Endometrial microvascular endothelial cells (primary cell): ENCODE measurements around the gene MARF1. TPM values are rescaled to one million over a fixed set of nuclear protein-coding genes. Genes with fewer than 3 reads are reported as not detected.
"Not testable (repeated sequence)": the region's sequence is repeated elsewhere in the genome, so short reads cannot be mapped to it uniquely, and the experiment has no call there.

Source experiments
- in situ Hi-C: cut with HindIII; loops from 2 replicates; pipeline ENCODE4 v1.10.0; 2017; ENCODE audit warnings: low sequenced_read_pairs, low pct_unique_long_range_greater_than_20kb; ENCODE audit errors: inconsistent ontology term
- total RNA-seq: library from RNA; depleted of rRNA; stranded (reverse); fragments of >200 nt; gene quantifications from one replicate; pipeline ENCODE4 v1.2.3, GENCODE V29; 2015; ENCODE audit errors: inconsistent ontology term

Gene MARF1
- total RNA-seq, 1 donor from 2014 or later: 13.7 TPM

- in situ Hi-C loops: no loop called here
These were observed 64.1 kb downstream of the MARF1 start for GRCh38 chr16:15578824-15579223.

- in situ Hi-C loops: no loop called here
These were observed 65.7 kb downstream of the MARF1 start for GRCh38 chr16:15576960-15577958.

DNA sequence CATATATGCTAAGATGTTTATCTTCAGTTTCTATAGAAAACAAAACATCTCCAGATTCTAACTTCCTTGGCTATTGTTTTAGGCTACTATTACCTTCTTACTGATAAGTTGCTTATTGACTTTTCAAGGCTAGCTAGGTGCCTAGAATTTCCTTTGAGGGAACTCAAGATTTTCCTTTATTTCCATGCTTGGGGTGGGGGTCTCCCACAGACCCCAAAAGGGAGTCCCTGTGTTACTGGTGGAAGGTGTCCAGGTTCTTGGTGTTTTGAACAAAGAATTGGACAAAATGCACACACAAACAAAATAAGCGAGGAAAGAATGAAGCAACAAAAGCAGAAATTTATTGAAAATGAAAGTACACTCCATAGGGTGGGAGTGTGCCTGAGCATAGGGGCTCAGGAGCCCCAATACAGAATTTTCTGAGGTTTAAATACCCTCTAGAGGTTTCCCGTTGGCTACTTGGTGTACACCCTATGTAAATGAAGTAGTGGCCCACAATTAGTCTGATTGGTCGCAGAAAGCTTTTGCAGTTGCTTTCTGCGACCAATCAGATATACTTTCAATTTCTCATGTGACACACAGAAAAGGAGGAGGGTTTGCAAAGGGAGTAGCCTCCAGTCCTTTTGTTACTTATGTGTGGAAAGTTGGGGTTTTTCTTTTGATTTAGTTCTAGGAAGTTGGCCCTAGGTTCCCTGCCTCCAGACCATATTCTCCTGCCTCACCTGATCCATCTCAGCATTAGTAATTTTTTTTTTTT, 67.5 kb downstream of the MARF1 start:
- in situ Hi-C loops: no loop called here

GRCh38 chr16:15574614-15574948, 68.4 kb downstream of the MARF1 start:
- in situ Hi-C loops: no loop called here

- in situ Hi-C loops: not testable (repeated sequence)
These were observed 68.9 kb downstream of the MARF1 start for GRCh38 chr16:15573896-15574613.

- in situ Hi-C loops: no loop called here
These were observed 69.6 kb downstream of the MARF1 start for GRCh38 chr16:15573274-15573895.

GRCh38 chr16:15572329-15573001, 70.5 kb downstream of the MARF1 start:
- in situ Hi-C loops: no loop called here

DNA sequence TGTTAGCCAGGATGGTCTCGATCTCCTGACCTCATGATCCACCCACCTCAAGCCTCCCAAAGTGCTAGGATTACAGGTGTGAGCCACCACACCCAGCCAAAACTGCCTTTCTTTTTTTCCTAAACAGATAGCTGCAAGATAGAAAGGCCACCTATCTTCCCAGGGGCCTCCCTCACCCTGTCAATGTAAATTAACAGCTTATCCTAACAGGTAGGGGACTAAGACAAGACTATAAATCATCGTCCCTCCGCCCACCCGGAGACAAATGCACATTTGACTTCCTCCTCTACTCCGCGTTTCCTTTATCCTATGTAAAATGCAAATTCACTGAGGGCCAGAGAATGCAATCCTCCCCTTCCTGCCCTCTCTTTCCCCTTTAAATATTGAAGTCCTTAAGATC, 71.4 kb downstream of the MARF1 start:
- in situ Hi-C loops: no loop called here

- in situ Hi-C loops: not testable (repeated sequence)
These were observed 72.3 kb downstream of the MARF1 start for GRCh38 chr16:15570666-15571065.

DNA sequence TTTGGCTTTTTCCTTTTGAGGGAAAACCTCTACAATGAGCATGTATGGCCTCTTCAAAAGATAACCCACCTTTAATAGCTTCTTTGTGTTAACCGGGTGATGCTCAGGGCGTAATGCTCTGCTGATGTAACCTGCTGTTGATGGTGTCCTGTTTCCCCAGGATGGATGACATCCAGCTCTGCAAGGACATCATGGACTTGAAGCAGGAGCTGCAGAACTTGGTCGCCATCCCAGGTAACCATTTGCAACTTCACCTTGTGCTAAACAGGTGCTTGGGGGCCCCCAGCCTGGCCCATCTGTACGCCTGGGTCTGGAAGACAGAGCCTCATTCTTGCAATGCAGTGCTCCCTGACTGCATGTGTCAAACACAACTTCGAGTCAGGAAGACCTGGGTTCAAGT, 75.1 kb downstream of the MARF1 start:
- in situ Hi-C loops: no loop called here

DNA sequence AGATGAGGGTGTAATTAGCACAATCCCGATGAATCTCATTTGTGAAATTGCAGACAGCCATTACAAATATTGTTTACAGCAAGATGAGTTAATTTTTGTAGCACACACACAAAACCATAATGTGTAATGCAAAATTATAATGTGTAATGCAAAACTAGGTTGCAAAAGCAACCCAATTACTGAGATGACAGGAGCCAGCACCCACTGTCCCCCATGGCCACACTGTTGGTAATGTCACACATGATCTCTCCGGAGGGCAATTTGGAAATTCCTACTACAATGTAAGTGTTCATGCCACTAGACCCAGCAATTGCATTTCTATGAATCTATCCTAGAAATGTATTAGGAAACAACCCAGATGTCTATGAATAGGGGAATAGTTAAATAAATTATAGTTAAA, 76.9 kb downstream of the MARF1 start:
- in situ Hi-C loops: no loop called here

GRCh38 chr16:15564604-15565339, 78.2 kb downstream of the MARF1 start:
- in situ Hi-C loops: no loop called here

GRCh38 chr16:15559176-15559575, 83.8 kb downstream of the MARF1 start:
- in situ Hi-C loops: no loop called here

GRCh38 chr16:15557258-15557657, 85.7 kb downstream of the MARF1 start:
- in situ Hi-C loops: no loop called here

GRCh38 chr16:15556130-15556529, 86.8 kb downstream of the MARF1 start:
- in situ Hi-C loops: no loop called here

DNA sequence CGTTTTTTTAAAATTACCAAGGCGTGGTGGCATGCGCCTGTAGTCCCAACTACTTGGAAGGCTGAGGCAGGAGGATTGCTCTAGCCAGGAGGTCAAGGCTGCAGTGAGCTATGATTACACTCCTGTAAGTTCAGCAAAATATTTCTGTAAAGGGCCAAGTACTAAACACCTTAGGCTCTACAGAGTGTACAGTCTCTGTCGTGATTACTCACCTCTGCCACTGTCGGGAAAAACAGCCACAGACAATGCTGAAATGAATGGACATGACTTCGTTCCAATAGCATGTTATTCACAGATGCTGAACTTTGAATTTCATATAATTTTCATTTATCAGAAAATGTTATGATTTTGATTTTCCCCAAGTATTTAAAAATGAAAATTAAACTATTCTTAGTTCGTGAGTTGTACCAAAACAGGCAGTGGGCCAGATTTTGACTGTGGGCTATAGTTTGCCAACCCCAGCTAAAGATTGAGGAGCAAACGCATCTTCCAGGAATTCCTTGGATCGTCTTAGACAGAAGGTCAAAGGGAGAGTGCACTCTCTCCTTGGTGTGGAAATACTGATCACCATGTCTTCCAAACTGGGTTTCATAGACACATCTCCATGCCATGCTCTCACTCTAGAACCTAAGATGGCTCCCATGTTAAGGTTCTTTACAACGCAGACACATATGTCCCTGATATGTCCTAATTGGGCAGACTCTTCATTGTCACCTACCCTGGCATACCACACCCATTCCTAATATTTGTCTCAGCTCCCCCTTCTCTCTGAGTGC, 89.5 kb downstream of the MARF1 start:
- in situ Hi-C loops: no loop called here

- in situ Hi-C loops: no loop called here
These were observed 90.4 kb downstream of the MARF1 start for GRCh38 chr16:15552507-15552906.
